Measurements from ENCODE around the gene MPDZ. TPM values are rescaled to one million over a fixed set of nuclear protein-coding genes. Genes with fewer than 3 reads are reported as not detected.

The MPDZ gene
- polyA plus RNA-seq, 2 of the 4 experiments (the other 2 are of a cell fraction) = 19.5 to 36.4 TPM

GRCh38 chr9:13209498-13209897 is 70.0 kb downstream of the MPDZ start (continued):
- TF ChIP-seq CEBPB (IDR thresholded peaks at IDR 0.05) = no peak
- TF ChIP-seq ZSCAN20 (CRISPR knock-in tag; IDR thresholded peaks at IDR 0.05) = no peak

GRCh38 chr9:13205824-13206223 is 73.7 kb downstream of the MPDZ start:
- Histone ChIP-seq H3K4me3 (no peak overlapping the region), H3K4me2 (no peak overlapping the region), H3K27ac (no peak overlapping the region), H3K4me1 (no peaks in the 10 kb centered on the region), H3K9me3 (no peaks in the 10 kb centered on the region)
- CTCF ChIA-PET = interaction anchor here (0.9 kb wide), 1 partner anchor 11 kb away, joined by 3 read pairs; no protein-coding TSS in a partner anchor
- ATAC-seq = no peak
- no peak for TF ChIP-seq RNF2 (IDR thresholded peaks at IDR 0.05; ENCODE audit: borderline replicate concordance, low read depth)
- TF ChIP-seq CEBPB (IDR thresholded peaks at IDR 0.05) = peak; percentile 72 to 73
- no peak for FAIRE-seq
- POLR2A ChIA-PET = no interaction called here
- DNase-seq (ENCODE audit: low read depth in 1 of 2, low spot score in 1 of 2) = no peak
- WGBS (ENCODE audit: missing lambda C conversion rate) = 87% methylated on average over 3 of the region's 3 CpGs

- TF ChIP-seq FOSL2 (IDR thresholded peaks at IDR 0.05) (no peak), FOSL2 (CRISPR knock-in tag; IDR thresholded peaks at IDR 0.05) (no peak)
- DNase-seq (ENCODE audit: low read depth in 1 of 2, low spot score in 1 of 2) = no peak
These were observed 89.5 kb downstream of the MPDZ start for GRCh38 chr9:13190040-13190439.

GRCh38 chr9:13189362-13189761 is 90.1 kb downstream of the MPDZ start:
- H3K9me3 ChIP-seq = no peaks in the 10 kb centered on the region
- CTCF ChIA-PET = interaction anchor here (1.0 to 1.3 kb wide), 2 partner anchors 14 to 100 kb away, joined by 3 read pairs; no protein-coding TSS in a partner anchor
- no peak overlapping the region for H3K27ac ChIP-seq
- TF ChIP-seq BCL3 (IDR thresholded peaks at IDR 0.05) (no peak), KDM1A (IDR thresholded peaks at IDR 0.05; ENCODE audit: low read depth) (no peak), EHMT2 (IDR thresholded peaks at IDR 0.05; ENCODE audit: low read depth) (no peak), MAZ (IDR thresholded peaks at IDR 0.05; ENCODE audit: borderline replicate concordance, low read depth, low read length) (no peak), GATA3 (IDR thresholded peaks at IDR 0.05; ENCODE audit: borderline replicate concordance) (no peak), REST (IDR thresholded peaks at IDR 0.05) (no peak), NR3C1 (IDR thresholded peaks at IDR 0.05) (no peak), ESRRA (IDR thresholded peaks at IDR 0.05; ENCODE audit: borderline replicate concordance, low read length) (no peak), POLR2A (IDR thresholded peaks at IDR 0.05; ENCODE audit: low read length) (no peak), NFE2L2 (conservative IDR thresholded peaks at IDR 0.05; ENCODE audit: low read length) (no peak), PHF8 (IDR thresholded peaks at IDR 0.05; ENCODE audit: borderline replicate concordance, low read depth) (no peak), SREBF2 (IDR thresholded peaks at IDR 0.05) (no peak), FOSB (CRISPR knock-in tag; IDR thresholded peaks at IDR 0.05) (no peak)
- no peak for DNase-seq (ENCODE audit: low read depth in 1 of 2, low spot score in 1 of 2)
- POLR2A ChIA-PET = no interaction called here
- FAIRE-seq = no peak
- H3K4me3 ChIP-seq = no peak overlapping the region
- H3K4me1 ChIP-seq = no peaks in the 10 kb centered on the region
- ATAC-seq = no peak
- no peak overlapping the region for H3K4me2 ChIP-seq

More at GRCh38 chr9:13190040-13190439, 89.5 kb downstream of the MPDZ start:
- Histone ChIP-seq H3K9me3 (no peaks in the 10 kb centered on the region), H3K4me2 (no peak overlapping the region), H3K4me3 (no peak overlapping the region), H3K27ac (no peak overlapping the region), H3K4me1 (no peaks in the 10 kb centered on the region)
- CTCF ChIA-PET = interaction anchor here (1.0 to 1.3 kb wide), 2 partner anchors 13 to 100 kb away, joined by 3 read pairs; no protein-coding TSS in a partner anchor
- POLR2A ChIA-PET = no interaction called here
- no peak for ATAC-seq
- 80% methylated on average over 4 of the region's 4 CpGs for WGBS (ENCODE audit: missing lambda C conversion rate)
- no peak for FAIRE-seq

Data from A549 (cell line).